OCI-LY7 (cell line): ENCODE data around the gene TVP23A.

Experiments
- EZH2phosphoT487 ChIP-seq: fragments of 200-600 bp; sonication (generic); IDR thresholded peaks from 2 replicates; pipeline ENCODE4 v1.6.1; 2018; ENCODE audit warnings: low read depth, borderline replicate concordance, mild to moderate bottlenecking, mixed run types, antibody characterized with exemption, low read length, moderate library complexity, mixed read lengths
- TF ChIP-seq, protein P1 (sequence below): fragments of 200-600 bp; sonication (generic); conservative IDR thresholded peaks from 2 replicates; pipeline ENCODE4 v1.5.1; 2014; ENCODE audit warnings: mild to moderate bottlenecking, antibody characterized with exemption, low read length, moderate library complexity, mixed read lengths

DNA sequence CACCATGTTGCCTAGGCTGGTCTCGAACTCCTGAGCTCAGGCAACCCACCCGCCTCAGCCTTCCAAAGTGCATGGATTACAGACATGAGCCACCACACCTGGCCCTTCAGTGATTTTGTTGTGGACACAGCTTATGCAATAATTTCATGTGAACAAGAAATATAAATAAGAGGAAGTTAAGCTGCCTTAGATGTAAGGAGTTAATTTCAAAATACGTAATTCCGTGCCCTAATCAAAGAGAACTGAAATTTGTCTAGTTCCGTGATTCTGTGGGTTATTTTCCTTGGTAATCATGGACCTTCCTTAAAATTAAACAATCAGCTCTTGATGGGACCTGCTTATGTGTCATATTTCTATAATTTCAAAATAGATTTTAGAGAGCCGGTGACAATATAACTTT lies 11.9 kb downstream of the TVP23A start:
- TF ChIP-seq, protein P1, sequence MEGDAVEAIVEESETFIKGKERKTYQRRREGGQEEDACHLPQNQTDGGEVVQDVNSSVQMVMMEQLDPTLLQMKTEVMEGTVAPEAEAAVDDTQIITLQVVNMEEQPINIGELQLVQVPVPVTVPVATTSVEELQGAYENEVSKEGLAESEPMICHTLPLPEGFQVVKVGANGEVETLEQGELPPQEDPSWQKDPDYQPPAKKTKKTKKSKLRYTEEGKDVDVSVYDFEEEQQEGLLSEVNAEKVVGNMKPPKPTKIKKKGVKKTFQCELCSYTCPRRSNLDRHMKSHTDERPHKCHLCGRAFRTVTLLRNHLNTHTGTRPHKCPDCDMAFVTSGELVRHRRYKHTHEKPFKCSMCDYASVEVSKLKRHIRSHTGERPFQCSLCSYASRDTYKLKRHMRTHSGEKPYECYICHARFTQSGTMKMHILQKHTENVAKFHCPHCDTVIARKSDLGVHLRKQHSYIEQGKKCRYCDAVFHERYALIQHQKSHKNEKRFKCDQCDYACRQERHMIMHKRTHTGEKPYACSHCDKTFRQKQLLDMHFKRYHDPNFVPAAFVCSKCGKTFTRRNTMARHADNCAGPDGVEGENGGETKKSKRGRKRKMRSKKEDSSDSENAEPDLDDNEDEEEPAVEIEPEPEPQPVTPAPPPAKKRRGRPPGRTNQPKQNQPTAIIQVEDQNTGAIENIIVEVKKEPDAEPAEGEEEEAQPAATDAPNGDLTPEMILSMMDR = no peak
- TF ChIP-seq EZH2phosphoT487 = no peak
